OCI-LY7 (cell line): ENCODE results near the gene CACNA2D1. TPM values are rescaled to one million over a fixed set of nuclear protein-coding genes. Genes with fewer than 3 reads are reported as not detected.

Source experiments
- BruUV-seq: library from RNA; stranded (reverse); fragments of 400-500 nt; replicated peaks from 2 replicates; lab custom pipeline; 2021; lab: Mats Ljungman, UMichigan
- CTCF ChIA-PET: fragments of 300-600 bp; sonication (Branson Sonifier 250); formaldehyde crosslinking; loops from one replicate; lab custom pipeline; 2022; ENCODE audit warnings: antibody characterized with exemption; ENCODE audit not compliant: unreplicated experiment; lab: Charles Lee
- POLR2A ChIA-PET: fragments of 300-600 bp; sonication (Branson Sonifier 250); formaldehyde crosslinking; loops from one replicate; lab custom pipeline; 2022; ENCODE audit warnings: antibody characterized with exemption; lab: Charles Lee
- DNase-seq: peaks from one replicate; pipeline ENCODE4 v3.0.0-alpha.2; 2015; ENCODE audit warnings: low spot score
- H2AFZ ChIP-seq: fragments of 200-600 bp; sonication (generic), shearing (Covaris generic); 2 replicates; pipeline ENCODE4 v1.6.1; 2014; ENCODE audit warnings: mild to moderate bottlenecking, antibody characterized with exemption, low read length, moderate library complexity
- H3K27ac ChIP-seq: fragments of 200-600 bp; sonication (generic); 2 replicates; pipeline ENCODE4 v1.5.1; 2014; ENCODE audit warnings: mixed run types, low read depth, mild to moderate bottlenecking, moderate library complexity, low read length, inconsistent platforms; ENCODE audit not compliant: poor library complexity, severe bottlenecking
- H3K36me3 ChIP-seq: fragments of 200-600 bp; sonication (generic); 2 replicates; pipeline ENCODE4 v1.6.1; 2014; ENCODE audit warnings: mild to moderate bottlenecking, antibody characterized with exemption, low read length, moderate library complexity, mixed read lengths; ENCODE audit not compliant: insufficient read depth
- H3K4me1 ChIP-seq: fragments of 200-600 bp; sonication (generic); 2 replicates; pipeline ENCODE4 v1.5.1; 2014; ENCODE audit warnings: mild to moderate bottlenecking, low read length; ENCODE audit not compliant: insufficient read depth, poor library complexity, severe bottlenecking
- H3K4me2 ChIP-seq: fragments of 200-600 bp; sonication (generic); 2 replicates; pipeline ENCODE4 v1.6.1; 2014; ENCODE audit warnings: mild to moderate bottlenecking, low read length
- H3K4me3 ChIP-seq: fragments of 200-600 bp; sonication (generic); 2 replicates; pipeline ENCODE4 v1.5.1; 2014; ENCODE audit warnings: mild to moderate bottlenecking, low read depth, low read length; ENCODE audit not compliant: poor library complexity, severe bottlenecking
- H3K79me2 ChIP-seq: fragments of 200-600 bp; sonication (generic); 2 replicates; pipeline ENCODE4 v1.6.1; 2016; ENCODE audit warnings: low read depth, mild to moderate bottlenecking, low read length, moderate library complexity, mixed read lengths; ENCODE audit not compliant: insufficient read depth
- H3K9me2 ChIP-seq: fragments of 200-600 bp; sonication (generic); 2 replicates; pipeline ENCODE4 v1.6.1; 2016; ENCODE audit warnings: mild to moderate bottlenecking, low read length, mixed read lengths; ENCODE audit not compliant: insufficient read depth
- H3K9me3 ChIP-seq: fragments of 200-600 bp; sonication (generic); 2 replicates; pipeline ENCODE4 v1.6.1; 2014; ENCODE audit warnings: mild to moderate bottlenecking, mixed run types, low read length, mixed read lengths
- H4K20me1 ChIP-seq: fragments of 200-600 bp; sonication (generic); 2 replicates; pipeline ENCODE4 v1.6.1; 2014; ENCODE audit warnings: mild to moderate bottlenecking, antibody characterized with exemption, low read length, moderate library complexity, mixed read lengths; ENCODE audit not compliant: insufficient read depth
- CTCF ChIP-seq: fragments of 200-600 bp; sonication (generic); conservative IDR thresholded peaks from 2 replicates; pipeline ENCODE4 v1.5.1; 2014; ENCODE audit warnings: mild to moderate bottlenecking, antibody characterized with exemption, low read length, moderate library complexity, mixed read lengths
- EZH2phosphoT487 ChIP-seq: fragments of 200-600 bp; sonication (generic); IDR thresholded peaks from 2 replicates; pipeline ENCODE4 v1.6.1; 2018; ENCODE audit warnings: low read depth, borderline replicate concordance, mild to moderate bottlenecking, mixed run types, antibody characterized with exemption, low read length, moderate library complexity, mixed read lengths
- intact Hi-C: fragments of 100-400 bp; cut with micrococcal nuclease; formaldehyde crosslinking; loops from one replicate; pipeline ENCODE4 v1.10.0; 2022; ENCODE audit not compliant: unreplicated experiment
- total RNA-seq, 2 experiments: library from RNA; depleted of rRNA in 1 of 2; stranded (reverse); fragments of >200 nt in 1 of 2; shearing (Covaris generic) in 1 of 2; gene quantifications; 2 replicates each; pipeline ENCODE4 v1.2.3, GENCODE V29; 2014 to 2022

The CACNA2D1 gene
- total RNA-seq, 2 experiments from 2014 or later: not detected

GRCh38 chr7:82417898-82418297 lies 25.7 kb downstream of the CACNA2D1 start:
- TF ChIP-seq CTCF: no peak
- TF ChIP-seq EZH2phosphoT487: no peak
- no peaks in the 10 kb centered on the region for H4K20me1 ChIP-seq
- H2AFZ ChIP-seq: no peak overlapping the region
- BruUV-seq: no TSS peak
- POLR2A ChIA-PET: no interaction called here
- no peaks in the 10 kb centered on the region for H3K79me2 ChIP-seq
- intact Hi-C loops: no loop called here
- H3K4me1 ChIP-seq: no peaks in the 10 kb centered on the region
- H3K4me2 ChIP-seq: no peak overlapping the region
- no peaks in the 10 kb centered on the region for H3K36me3 ChIP-seq
- H3K27ac ChIP-seq: no peak overlapping the region
- DNase-seq: no peak
- CTCF ChIA-PET: no interaction called here
- no peak overlapping the region for H3K4me3 ChIP-seq
- no peaks in the 10 kb centered on the region for H3K9me2 ChIP-seq
- H3K9me3 ChIP-seq: no peaks in the 10 kb centered on the region

- H3K27ac ChIP-seq: no peak overlapping the region
- H4K20me1 ChIP-seq: no peaks in the 10 kb centered on the region
- ChIA-PET CTCF (no interaction called here), POLR2A (no interaction called here)
- H3K9me3 ChIP-seq: no peaks in the 10 kb centered on the region
- H3K36me3 ChIP-seq: no peaks in the 10 kb centered on the region
- H3K4me3 ChIP-seq: no peak overlapping the region
- no peak for DNase-seq
- H3K4me1 ChIP-seq: no peaks in the 10 kb centered on the region
- H3K9me2 ChIP-seq: no peaks in the 10 kb centered on the region
- no TSS peak for BruUV-seq
- TF ChIP-seq CTCF (no peak), EZH2phosphoT487 (no peak)
- H3K4me2 ChIP-seq: no peak overlapping the region
- H3K79me2 ChIP-seq: no peaks in the 10 kb centered on the region
- no peak overlapping the region for H2AFZ ChIP-seq
- intact Hi-C loops: no loop called here
These were observed 27.2 kb downstream of the CACNA2D1 start for GRCh38 chr7:82416402-82416801.

GRCh38 chr7:82414389-82414788 lies 29.2 kb downstream of the CACNA2D1 start:
- H3K4me3 ChIP-seq: no peak overlapping the region
- H3K4me1 ChIP-seq: no peaks in the 10 kb centered on the region
- ChIA-PET CTCF (no interaction called here), POLR2A (interaction anchor here (0.6 kb wide), 1 partner anchor 90 kb away, joined by 3 read pairs; no protein-coding TSS in a partner anchor)
- TF ChIP-seq CTCF: no peak
- TF ChIP-seq EZH2phosphoT487: no peak
- no peaks in the 10 kb centered on the region for H3K36me3 ChIP-seq
- BruUV-seq: no TSS peak
- no peaks in the 10 kb centered on the region for H3K79me2 ChIP-seq
- no peak overlapping the region for H3K4me2 ChIP-seq
- no peaks in the 10 kb centered on the region for H3K9me2 ChIP-seq
- DNase-seq: no peak
- no peak overlapping the region for H2AFZ ChIP-seq
- no peak overlapping the region for H3K27ac ChIP-seq
- H4K20me1 ChIP-seq: no peaks in the 10 kb centered on the region
- H3K9me3 ChIP-seq: no peaks in the 10 kb centered on the region
- intact Hi-C loops: no loop called here
